ENCODE measurements around the gene RPP25L. TPM values are rescaled to one million over a fixed set of nuclear protein-coding genes. Genes with fewer than 3 reads are reported as not detected.
A peak's percentile ranks its signal among the peaks of the same experiment; 100 is the strongest.

The RPP25L gene
- total RNA-seq, 1 donor from 2014 or later, result 12.5 TPM

DNA sequence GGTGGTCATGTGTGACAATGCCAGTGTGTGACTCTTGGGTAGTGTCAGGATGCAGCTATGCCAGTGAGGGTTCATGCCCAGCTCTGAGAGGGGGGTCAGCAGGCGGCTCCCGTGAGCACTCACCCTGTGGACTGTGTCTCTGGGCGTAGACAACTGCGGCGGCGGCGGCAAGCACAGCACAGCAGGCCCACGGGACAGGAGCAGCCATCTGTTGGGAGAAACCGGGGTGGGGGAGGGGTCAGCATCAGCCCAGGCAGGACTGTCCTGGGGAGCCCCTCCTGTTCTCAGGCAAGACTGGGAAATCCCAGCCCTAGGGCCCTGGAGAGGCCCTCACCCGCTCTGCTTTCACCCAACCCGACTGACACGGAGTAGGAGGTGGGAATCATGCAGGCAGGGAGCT, 43.1 kb downstream of the RPP25L start:
- DNase-seq (ENCODE audit: low spot score), result no peak

DNA sequence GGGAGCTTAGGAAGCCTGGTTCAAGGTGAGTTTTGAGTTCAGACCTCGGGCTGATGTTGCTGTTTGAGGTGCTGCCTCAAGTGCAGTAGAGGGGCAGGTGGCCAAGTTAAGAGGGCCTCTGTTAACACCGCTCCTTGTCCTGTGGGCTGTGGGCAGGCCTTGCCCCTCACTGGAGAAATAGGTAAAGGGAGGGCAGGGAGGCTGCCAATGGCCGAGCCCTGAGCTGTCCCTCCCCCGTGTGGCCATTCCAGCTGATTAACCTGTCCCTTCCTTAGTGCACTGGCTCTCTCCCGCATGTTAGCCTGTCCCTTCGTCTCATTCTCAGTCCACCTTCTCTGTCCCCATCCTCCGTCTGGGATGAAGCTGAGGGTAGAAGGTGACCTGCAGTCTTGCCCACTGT, 43.8 kb downstream of the RPP25L start:
- no peak for DNase-seq (ENCODE audit: low spot score)

DNA sequence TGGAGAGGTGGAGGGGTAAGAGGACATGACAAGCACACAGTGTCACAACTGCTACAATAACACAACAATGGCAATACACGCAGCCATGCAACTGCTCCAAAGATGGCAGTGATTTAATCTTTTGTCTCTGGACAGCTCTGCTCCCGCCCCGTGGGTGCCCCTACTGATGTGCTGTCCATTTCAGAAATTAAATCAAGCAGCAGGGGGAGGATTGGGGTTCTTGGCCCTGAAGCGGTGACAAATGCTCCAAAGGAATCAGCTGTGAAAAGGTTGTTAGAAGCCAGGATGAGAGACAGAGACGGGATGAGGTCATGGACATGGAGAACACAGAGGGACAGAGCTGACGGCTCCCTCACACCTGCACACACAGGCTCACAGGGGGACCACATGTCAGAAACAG, 44.9 kb downstream of the RPP25L start:
- no peak for DNase-seq (ENCODE audit: low spot score)

DNA sequence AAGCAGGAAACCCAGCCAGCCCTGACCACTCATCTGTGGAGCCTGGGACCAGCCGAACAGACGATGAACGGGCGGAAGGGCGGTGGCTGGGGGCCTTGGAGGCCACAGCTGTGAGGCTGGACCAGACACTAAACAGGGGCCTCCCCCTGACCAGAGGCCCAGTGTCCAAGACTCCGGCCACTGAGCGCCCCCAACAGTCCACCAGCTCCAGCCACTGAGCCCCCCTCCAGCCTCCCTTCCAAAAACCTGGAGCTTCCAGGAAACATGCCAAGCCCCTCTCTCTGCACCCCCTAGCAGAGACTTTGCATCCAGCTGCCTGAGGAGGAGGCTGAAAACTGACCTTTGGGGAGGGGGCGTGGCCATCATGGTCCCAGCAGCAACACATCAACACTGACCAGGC, 45.6 kb downstream of the RPP25L start:
- no peak for DNase-seq (ENCODE audit: low spot score)

DNA sequence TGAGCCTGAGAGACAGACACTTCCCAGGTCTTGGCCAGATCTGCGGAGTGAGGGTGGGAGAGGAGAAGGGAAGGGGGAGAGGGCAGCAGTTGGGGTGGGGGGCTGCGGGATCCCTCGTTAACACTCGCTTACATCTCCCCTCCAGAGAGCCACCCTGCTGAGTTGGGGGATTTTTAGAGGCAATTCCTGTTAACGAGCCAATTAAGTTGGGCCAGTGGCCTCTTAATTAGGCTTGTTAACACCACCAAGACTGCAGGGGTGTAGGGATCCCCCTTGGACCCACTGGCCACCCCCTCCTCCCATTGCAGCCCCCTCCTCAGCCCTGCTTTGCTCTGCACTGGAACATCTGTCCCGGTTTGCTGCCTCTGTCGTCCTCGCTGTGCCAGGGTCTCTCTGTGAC, 46.0 kb downstream of the RPP25L start:
- no peak for DNase-seq (ENCODE audit: low spot score)

DNA sequence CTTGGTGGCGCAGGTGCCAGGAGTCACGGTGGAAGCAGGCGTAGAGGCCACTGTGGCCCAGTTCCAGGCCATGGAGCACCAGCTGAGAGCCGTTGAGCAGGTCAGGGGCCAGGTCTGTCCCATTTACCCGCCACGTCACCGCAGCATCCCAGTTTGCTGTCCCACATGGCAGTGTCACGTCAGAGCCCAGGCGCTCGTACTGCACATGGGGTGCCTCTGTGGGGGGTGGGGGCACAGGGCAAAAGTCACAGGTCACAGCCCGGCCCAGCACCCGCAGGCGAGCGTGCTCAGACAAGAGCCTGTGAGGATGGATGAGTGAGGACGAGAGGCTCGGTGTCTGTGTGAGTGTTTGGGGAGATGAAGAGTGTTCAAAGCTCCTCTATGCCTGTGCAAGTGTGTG, 47.3 kb downstream of the RPP25L start:
- DNase-seq (ENCODE audit: low spot score), result no peak

DNA sequence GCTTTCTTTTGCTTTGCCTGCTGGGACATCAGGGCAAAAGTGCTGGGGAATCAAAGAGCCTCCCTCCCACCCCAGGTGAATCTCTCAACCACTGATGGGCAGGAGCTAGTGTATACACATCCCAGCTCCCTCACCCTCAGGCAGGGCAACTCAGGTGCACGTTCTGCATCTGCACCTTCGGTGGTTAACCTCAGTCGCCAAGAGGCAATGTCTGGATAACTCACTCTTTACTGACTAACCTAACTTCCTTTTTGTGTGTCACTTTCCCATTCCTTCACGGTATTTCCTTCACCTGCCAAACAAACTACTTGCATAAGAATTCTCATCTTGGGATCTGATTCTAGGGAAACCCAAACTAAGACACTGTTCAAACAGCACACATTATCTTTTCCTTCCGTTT, 48.6 kb downstream of the RPP25L start:
- DNase-seq (ENCODE audit: low spot score), result no peak

DNA sequence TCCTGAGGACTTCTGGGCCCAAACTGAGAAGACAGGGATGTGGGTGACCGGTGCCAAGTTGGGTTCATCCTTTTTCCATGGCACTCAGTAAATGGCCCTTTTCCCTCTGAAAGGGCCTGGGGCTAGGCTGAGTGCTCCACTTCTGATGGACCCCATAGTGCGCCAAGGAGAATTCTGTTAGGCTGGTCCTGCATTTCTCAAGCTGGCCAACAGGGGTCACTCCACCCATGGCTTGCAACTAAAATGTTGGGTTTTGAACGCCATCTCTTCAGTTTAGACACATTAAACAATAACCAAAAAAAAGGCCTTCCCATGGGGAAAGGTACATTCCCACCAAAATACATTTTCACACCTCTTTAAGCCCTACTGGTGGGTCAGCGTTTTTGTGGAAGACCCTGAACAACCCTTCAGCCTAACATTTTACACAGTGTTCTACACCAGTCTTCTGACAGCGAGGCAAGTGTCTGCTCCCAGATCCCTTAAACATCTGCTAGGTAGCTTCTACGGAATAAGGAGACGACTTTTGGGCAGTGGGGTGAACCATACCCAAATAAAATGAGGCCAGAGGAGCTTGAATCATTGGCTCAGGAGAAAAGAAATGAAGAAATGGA, 49.7 kb downstream of the RPP25L start:
- no peak for DNase-seq (ENCODE audit: low spot score)

DNA sequence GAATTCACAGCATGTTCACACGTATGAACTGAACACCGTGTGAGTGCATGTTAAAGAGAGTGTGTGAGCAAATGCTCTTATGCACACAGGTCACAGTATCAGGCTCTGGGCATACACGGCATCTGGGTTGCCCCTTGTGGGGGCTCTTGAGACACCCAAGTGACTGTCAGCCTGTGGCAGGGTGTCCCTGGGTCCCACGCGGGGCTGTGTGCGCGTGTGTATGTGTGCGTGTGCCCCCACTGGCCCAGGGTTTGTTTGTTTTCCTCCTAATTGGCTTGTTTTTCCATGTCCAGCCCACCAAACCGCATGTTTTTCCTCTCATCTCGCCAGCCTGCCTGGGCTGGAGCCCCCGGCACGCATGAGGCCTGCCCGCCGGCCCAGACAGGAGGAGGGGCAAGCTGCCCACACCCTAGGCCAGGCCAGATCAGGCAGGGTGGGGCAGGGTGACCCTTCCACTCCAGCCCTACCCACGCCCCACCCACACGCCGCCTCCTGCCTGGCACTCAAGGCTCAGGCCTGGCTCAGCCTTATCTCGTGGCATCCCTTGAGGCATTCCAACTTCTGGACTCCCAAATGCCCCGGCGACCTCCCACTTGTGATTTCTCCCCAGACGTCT, 51.2 kb downstream of the RPP25L start:
- peak; percentile 46 for DNase-seq (ENCODE audit: low spot score)

Other genes starting within 250 kb of the RPP25L start
- gene MYORG, start 235.2 kb downstream of the RPP25L start, total RNA-seq (ENCODE audit: insufficient read depth, low replicate concordance), result 4.6 TPM
- gene FAM219A, start 153.5 kb downstream of the RPP25L start, total RNA-seq (ENCODE audit: insufficient read depth, low replicate concordance), result 6.3 TPM
- gene DNAI1, start 153.3 kb downstream of the RPP25L start, total RNA-seq (ENCODE audit: insufficient read depth, low replicate concordance), result not detected
- gene ENHO, start 89.1 kb downstream of the RPP25L start, total RNA-seq (ENCODE audit: insufficient read depth, low replicate concordance), result not detected
- gene CNTFR, start 22.4 kb downstream of the RPP25L start, total RNA-seq (ENCODE audit: insufficient read depth, low replicate concordance), result not detected
- 108 TPM for gene DCTN3, start 8.4 kb upstream of the RPP25L start, total RNA-seq (ENCODE audit: insufficient read depth, low replicate concordance)
- gene ARID3C, start 17.0 kb upstream of the RPP25L start, total RNA-seq (ENCODE audit: insufficient read depth, low replicate concordance), result not detected
- gene SIGMAR1, start 25.7 kb upstream of the RPP25L start, total RNA-seq (ENCODE audit: insufficient read depth, low replicate concordance), result 35.4 TPM
- gene GALT, start 34.6 kb upstream of the RPP25L start, total RNA-seq (ENCODE audit: insufficient read depth, low replicate concordance), result 33.9 TPM
- gene IL11RA, start 40.1 kb upstream of the RPP25L start, total RNA-seq (ENCODE audit: insufficient read depth, low replicate concordance), result 53.2 TPM
- gene CCL27, start 50.6 kb upstream of the RPP25L start, total RNA-seq (ENCODE audit: insufficient read depth, low replicate concordance), result not detected
- not detected for gene CCL19, start 79.2 kb upstream of the RPP25L start, total RNA-seq (ENCODE audit: insufficient read depth, low replicate concordance)
- not detected for gene CCL21, start 98.0 kb upstream of the RPP25L start, total RNA-seq (ENCODE audit: insufficient read depth, low replicate concordance)

Measured in umbilical cord (tissue), 2 donors.